GM12878 (cell line): ENCODE results near the gene PTPN18. TPM values are rescaled to one million over a fixed set of nuclear protein-coding genes. Genes with fewer than 3 reads are reported as not detected.

Experiments used
- ATAC-seq: fragments of 200-7000 bp; cut with Tn5 transposase; 3 replicates; pipeline ENCODE4 v1.9.1; 2020; ENCODE audit warnings: mild to moderate bottlenecking, moderate library complexity
- BruUV-seq: library from RNA; stranded (reverse); fragments of 400-500 nt; replicated peaks from 2 replicates; lab custom pipeline; 2021; lab: Mats Ljungman, UMichigan
- CTCF ChIA-PET: fragments of 300-600 bp; sonication (Branson Sonifier 250); formaldehyde crosslinking; extraction: SDS; loops from one replicate; lab custom pipeline; 2021; ENCODE audit warnings: inconsistent platforms; lab: Yijun Ruan, JAX
- POLR2A ChIA-PET: fragments of 350-600 bp; formaldehyde crosslinking; extraction: SDS; loops from one replicate; lab custom pipeline; 2021; ENCODE audit warnings: inconsistent platforms; lab: Charles Lee
- RAD21 ChIA-PET: fragments of 300-600 bp; sonication (Branson Sonifier 250); formaldehyde crosslinking; loops from one replicate; lab custom pipeline; 2023; ENCODE audit warnings: antibody characterized with exemption; ENCODE audit not compliant: unreplicated experiment; lab: Charles Lee
- SMC1A ChIA-PET: fragments of 300-600 bp; sonication (Branson Sonifier 250); formaldehyde crosslinking; loops from one replicate; lab custom pipeline; 2023; ENCODE audit not compliant: unreplicated experiment, uncharacterized antibody; lab: Charles Lee
- DNase-seq: peaks from one replicate; pipeline ENCODE4 v3.0.0-alpha.2; 2011; ENCODE audit warnings: low read depth, low spot score
- FAIRE-seq: peaks from 3 replicates; lab custom pipeline; 2011; peaks lifted over from hg19 to GRCh38; lab: Jason Lieb, UNC
- H2AFZ ChIP-seq: 2 replicates; pipeline ENCODE4 v1.6.0; 2011; ENCODE audit warnings: low read depth, low read length, control low read depth; ENCODE audit not compliant: control insufficient read depth
- H3K27ac ChIP-seq: 2 replicates; pipeline ENCODE4 v1.5.1; 2011; ENCODE audit warnings: control low read depth; ENCODE audit not compliant: control insufficient read depth, insufficient read depth
- H3K27me3 ChIP-seq, 2 experiments: replicated peaks in 1 of 2; 2 replicates each; pipeline versions ENCODE4 v1.6.0 to v1.6.1; 2011; ENCODE audit warnings: low read length in 1 of 2; ENCODE audit not compliant: control insufficient read depth in 2 of 2, insufficient read depth in 2 of 2
- H3K36me3 ChIP-seq, 2 experiments: 2 replicates each; pipeline ENCODE4 v1.5.1; 2011; ENCODE audit warnings: low read length in 1 of 2; ENCODE audit not compliant: control insufficient read depth in 2 of 2, insufficient read depth in 2 of 2
- H3K4me1 ChIP-seq: 2 replicates; pipeline ENCODE4 v1.6.1; 2011; ENCODE audit warnings: mild to moderate bottlenecking, low read length, moderate library complexity, mixed read lengths; ENCODE audit not compliant: control insufficient read depth, insufficient read depth
- H3K4me2 ChIP-seq: 2 replicates; pipeline ENCODE4 v1.6.0; 2011; ENCODE audit warnings: control low read depth; ENCODE audit not compliant: control insufficient read depth, insufficient read depth
- H3K4me3 ChIP-seq: fragments of 200-600 bp; sonication (generic); 2 replicates; pipeline ENCODE4 v1.5.1; 2016
- H3K79me2 ChIP-seq: 2 replicates; pipeline ENCODE4 v1.6.0; 2011; ENCODE audit warnings: low read length; ENCODE audit not compliant: control insufficient read depth, insufficient read depth
- H3K9ac ChIP-seq: 2 replicates; pipeline ENCODE4 v1.8.0; 2011; ENCODE audit warnings: low read length, control low read depth, mixed read lengths; ENCODE audit not compliant: control insufficient read depth, insufficient read depth
- H3K9me3 ChIP-seq: replicated peaks from 3 replicates; pipeline ENCODE4 v1.5.1; 2011; ENCODE audit warnings: mild to moderate bottlenecking, low read length; ENCODE audit not compliant: control insufficient read depth, insufficient read depth
- H4K20me1 ChIP-seq: 2 replicates; pipeline ENCODE4 v1.6.0; 2011; ENCODE audit not compliant: control insufficient read depth, insufficient read depth
- ATF2 ChIP-seq: IDR thresholded peaks from 2 replicates; pipeline ENCODE4 v1.6.1; 2012; ENCODE audit warnings: low read length, inconsistent platforms
- ESRRA ChIP-seq: IDR thresholded peaks from 2 replicates; pipeline ENCODE4 v1.6.1; 2012; ENCODE audit warnings: mild to moderate bottlenecking, low read length, improper control_type of control experiment
- HDGF ChIP-seq: fragments of 450-650 bp; IDR thresholded peaks from 2 replicates; pipeline ENCODE4 v1.6.1; 2016; ENCODE audit warnings: antibody characterized with exemption
- IKZF2 ChIP-seq, 2 experiments: fragments of 450-650 bp; IDR thresholded peaks; 2 replicates each; pipeline ENCODE4 v1.6.1; 2017; ENCODE audit warnings: mild to moderate bottlenecking in 2 of 2, moderate library complexity in 2 of 2
- KLF5 ChIP-seq: fragments of 450-650 bp; IDR thresholded peaks from 2 replicates; pipeline ENCODE4 v1.6.1; 2014; ENCODE audit warnings: mild to moderate bottlenecking; ENCODE audit not compliant: partially characterized antibody
- NR2F1 ChIP-seq: fragments of 450-650 bp; conservative IDR thresholded peaks from 2 replicates; pipeline ENCODE4 v1.6.1; 2017; ENCODE audit warnings: mild to moderate bottlenecking
- NRF1 ChIP-seq: conservative IDR thresholded peaks from 2 replicates; pipeline ENCODE4 v1.6.1; 2011; ENCODE audit warnings: mild to moderate bottlenecking, low read depth, low read length, improper control_type of control experiment
- RCOR1 ChIP-seq: conservative IDR thresholded peaks from 2 replicates; pipeline ENCODE4 v1.6.1; 2012; ENCODE audit warnings: low read depth, low read length, improper control_type of control experiment
- RFX5 ChIP-seq: IDR thresholded peaks from 2 replicates; pipeline ENCODE4 v1.6.1; 2011; ENCODE audit warnings: low read depth, low read length, improper control_type of control experiment
- ZBTB40 ChIP-seq: fragments of 450-650 bp; IDR thresholded peaks from 2 replicates; pipeline ENCODE4 v1.6.1; 2016; ENCODE audit warnings: mild to moderate bottlenecking, moderate library complexity, borderline replicate concordance
- ZSCAN29 ChIP-seq: fragments of 450-650 bp; IDR thresholded peaks from 2 replicates; pipeline ENCODE4 v1.6.1; 2017; ENCODE audit warnings: mild to moderate bottlenecking, moderate library complexity
- in situ Hi-C: fragments of 300-500 bp; cut with MboI; formaldehyde crosslinking; loops from 9 replicates; pipeline ENCODE4 v1.14.3; 2018; ENCODE audit warnings: mixed read lengths
- intact Hi-C: fragments of 100-400 bp; cut with micrococcal nuclease; formaldehyde crosslinking; loops from one replicate; pipeline ENCODE4 v1.14.2; 2022; ENCODE audit not compliant: unreplicated experiment
- polyA plus RNA-seq, 11 experiments: library from polyadenylated mRNA; depleted of rRNA in 4 of 11; unstranded in 6 of 11; stranded (reverse) in 5 of 11; fragments of >200 nt; fragmentation: Nextera tagmentation in 4 of 11; fragmentation: Illumina TruSeq in 1 of 11; extraction: Ambion mirVana in 4 of 11; extraction: Trizol in 1 of 11; gene quantifications; 1 replicate in 1 of 11; 2 replicates in 10 of 11; pipeline versions ENCODE4 v1.2.1 to v1.2.3, GENCODE V29; 2011 to 2016; ENCODE audit warnings: inconsistent platforms in 2 of 11, missing spikeins in 2 of 11, low read depth in 1 of 11
- total RNA-seq, 4 experiments: library from RNA; depleted of rRNA in 3 of 4; stranded (reverse); fragments of >200 nt in 3 of 4; fragmentation: Illumina TruSeq in 1 of 4; extraction: Trizol in 1 of 4; gene quantifications; 2 replicates each; pipeline versions ENCODE4 v1.2.1 to v1.2.3, GENCODE V29; 2013 to 2021
- TF ChIP-seq, protein P1 (sequence below): fragments of 450-650 bp; formaldehyde crosslinking; IDR thresholded peaks from 2 replicates; pipeline ENCODE4 v1.4.0; 2022; ENCODE audit warnings: mild to moderate bottlenecking, moderate library complexity
- TF ChIP-seq, protein P2 (sequence below): fragments of 150-350 bp; IDR thresholded peaks from 2 replicates; pipeline ENCODE4 v1.6.1; 2014; ENCODE audit warnings: mild to moderate bottlenecking, low read depth, low read length

The PTPN18 gene
- total and polyA plus RNA-seq, 10 of the 15 experiments (the other 5 are each of a cell fraction or from before 2014, with no cell fraction given): 14.8 to 89.9 (median 43.4) TPM

DNA sequence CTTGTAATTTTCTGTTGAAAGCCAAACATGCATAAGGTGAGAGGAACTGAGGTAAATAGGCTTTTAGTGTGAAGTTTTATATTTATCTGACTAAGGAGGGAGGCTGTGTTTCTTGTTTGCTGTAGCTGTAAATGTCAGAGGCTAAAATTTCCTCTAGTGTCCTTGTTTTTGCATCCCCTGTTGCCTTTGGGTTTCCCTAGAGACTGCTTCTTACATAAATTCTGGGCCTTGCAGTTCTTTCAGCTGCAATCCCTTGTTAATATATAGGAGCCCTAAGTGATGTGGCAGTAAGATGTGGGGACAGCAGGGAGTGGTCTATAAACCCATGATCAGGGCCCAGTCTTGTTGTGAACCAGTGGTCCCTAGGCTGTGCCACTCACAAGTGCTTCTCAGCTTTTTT lies 20.6 kb upstream of the PTPN18 start:
- H4K20me1 ChIP-seq: no peaks in the 10 kb centered on the region
- RAD21 ChIA-PET: interaction anchor here (1.0 kb wide), 1 partner anchor 1339 kb away, joined by 3 read pairs; no protein-coding TSS in a partner anchor
- no peaks in the 10 kb centered on the region; the same call in 2 of the 3 replicates for H3K9me3 ChIP-seq
- no peak for FAIRE-seq
- DNase-seq: no peak
- no peak for ATAC-seq
- no peak for TF ChIP-seq KLF5
- TF ChIP-seq, protein P1, sequence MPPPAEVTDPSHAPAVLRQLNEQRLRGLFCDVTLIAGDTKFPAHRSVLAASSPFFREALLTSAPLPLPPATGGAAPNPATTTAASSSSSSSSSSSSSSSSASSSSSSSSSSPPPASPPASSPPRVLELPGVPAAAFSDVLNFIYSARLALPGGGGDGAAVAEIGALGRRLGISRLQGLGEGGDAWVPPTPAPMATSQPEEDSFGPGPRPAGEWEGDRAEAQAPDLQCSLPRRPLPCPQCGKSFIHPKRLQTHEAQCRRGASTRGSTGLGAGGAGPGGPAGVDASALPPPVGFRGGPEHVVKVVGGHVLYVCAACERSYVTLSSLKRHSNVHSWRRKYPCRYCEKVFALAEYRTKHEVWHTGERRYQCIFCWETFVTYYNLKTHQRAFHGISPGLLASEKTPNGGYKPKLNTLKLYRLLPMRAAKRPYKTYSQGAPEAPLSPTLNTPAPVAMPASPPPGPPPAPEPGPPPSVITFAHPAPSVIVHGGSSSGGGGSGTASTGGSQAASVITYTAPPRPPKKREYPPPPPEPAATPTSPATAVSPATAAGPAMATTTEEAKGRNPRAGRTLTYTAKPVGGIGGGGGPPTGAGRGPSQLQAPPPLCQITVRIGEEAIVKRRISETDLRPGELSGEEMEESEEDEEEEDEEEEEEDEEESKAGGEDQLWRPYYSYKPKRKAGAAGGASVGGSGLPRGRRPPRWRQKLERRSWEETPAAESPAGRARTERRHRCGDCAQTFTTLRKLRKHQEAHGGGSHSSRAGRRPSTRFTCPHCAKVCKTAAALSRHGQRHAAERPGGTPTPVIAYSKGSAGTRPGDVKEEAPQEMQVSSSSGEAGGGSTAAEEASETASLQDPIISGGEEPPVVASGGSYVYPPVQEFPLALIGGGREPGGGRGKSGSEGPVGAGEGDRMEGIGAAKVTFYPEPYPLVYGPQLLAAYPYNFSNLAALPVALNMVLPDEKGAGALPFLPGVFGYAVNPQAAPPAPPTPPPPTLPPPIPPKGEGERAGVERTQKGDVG (CRISPR knock-in tag): no peak
- TF ChIP-seq IKZF2 (IDR thresholded peaks at IDR 0.05): no peak
- TF ChIP-seq RCOR1: no peak
- no peak for TF ChIP-seq HDGF
- no peak for TF ChIP-seq ATF2
- no peak for TF ChIP-seq NR2F1
- no peak for TF ChIP-seq ZSCAN29
- TF ChIP-seq RFX5: no peak
- TF ChIP-seq, protein P2, sequence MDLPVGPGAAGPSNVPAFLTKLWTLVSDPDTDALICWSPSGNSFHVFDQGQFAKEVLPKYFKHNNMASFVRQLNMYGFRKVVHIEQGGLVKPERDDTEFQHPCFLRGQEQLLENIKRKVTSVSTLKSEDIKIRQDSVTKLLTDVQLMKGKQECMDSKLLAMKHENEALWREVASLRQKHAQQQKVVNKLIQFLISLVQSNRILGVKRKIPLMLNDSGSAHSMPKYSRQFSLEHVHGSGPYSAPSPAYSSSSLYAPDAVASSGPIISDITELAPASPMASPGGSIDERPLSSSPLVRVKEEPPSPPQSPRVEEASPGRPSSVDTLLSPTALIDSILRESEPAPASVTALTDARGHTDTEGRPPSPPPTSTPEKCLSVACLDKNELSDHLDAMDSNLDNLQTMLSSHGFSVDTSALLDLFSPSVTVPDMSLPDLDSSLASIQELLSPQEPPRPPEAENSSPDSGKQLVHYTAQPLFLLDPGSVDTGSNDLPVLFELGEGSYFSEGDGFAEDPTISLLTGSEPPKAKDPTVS: no peak
- TF ChIP-seq NRF1: no peak
- no peak for TF ChIP-seq ESRRA
- no peak for TF ChIP-seq ZBTB40
- TF ChIP-seq, all 136 proteins: peak for 0
- SMC1A ChIA-PET: interaction anchor here (0.7 to 2.5 kb wide), 3 partner anchors 9 to 144 kb away, joined by 3 to 7 read pairs (median 3); no protein-coding TSS in a partner anchor
- POLR2A ChIA-PET: no interaction called here
- H3K4me1 ChIP-seq: no peaks in the 10 kb centered on the region
- H3K27ac ChIP-seq: no peak overlapping the region
- no peak overlapping the region for H3K9ac ChIP-seq
- H3K27me3 ChIP-seq: no peaks in the 10 kb centered on the region
- H3K79me2 ChIP-seq: no peaks in the 10 kb centered on the region
- intact Hi-C loops: loop anchor here (10.0 kb wide), 2 partner anchors 310 to 1810 kb away; no protein-coding TSS in a partner anchor
- CTCF ChIA-PET: interaction anchor here (0.5 to 9.8 kb wide), 6 partner anchors 13 to 1338 kb away, joined by 3 to 74 read pairs (median 6); partner anchors contain the start of genes MZT2B and SMPD4
- no peak overlapping the region for H3K4me3 ChIP-seq
- H3K4me2 ChIP-seq: no peak overlapping the region
- BruUV-seq: no TSS peak
- in situ Hi-C loops: loop anchor here (5.0 to 25.0 kb wide), 4 partner anchors 153 to 1477 kb away; partner anchors contain the start of genes MZT2B and SMPD4
- H3K36me3 ChIP-seq: peaks cover 0 to 1% of the 10 kb centered on the region in 2 experiments; a peak in 2 of 4 replicates
- H2AFZ ChIP-seq: no peak overlapping the region
